Measurements from ENCODE around the gene MYO15A. TPM values are rescaled to one million over a fixed set of nuclear protein-coding genes. Genes with fewer than 3 reads are reported as not detected.

The MYO15A gene
- total RNA-seq: under 1 TPM; 0.34 TPM

- H3K27ac Mint-ChIP-seq: peak within 1 kb of the TSS; percentile 14
- DNase-seq (no peak), ATAC-seq (no peak)
- no peaks in the 10 kb centered on the region for H3K9me3 Mint-ChIP-seq (ENCODE audit: insufficient read depth)
- H3K36me3 Mint-ChIP-seq (ENCODE audit: low read depth): peaks cover 3% of the 10 kb centered on the region
- no peak within 1 kb of the TSS for H3K4me3 Mint-ChIP-seq
- POLR2A ChIA-PET: no interaction called here
- CTCF ChIA-PET: no interaction called here
- no peaks in the 10 kb centered on the region for H3K4me1 Mint-ChIP-seq (ENCODE audit: low read depth)
- no peaks in the 10 kb centered on the region for H3K27me3 Mint-ChIP-seq (ENCODE audit: low read depth)
Measured at GRCh38 chr17:18108401-18109312, at the start of gene MYO15A. Gene MYO15A, plus strand, starts transcription at chr17:18108756. Its CDS starts 10,045 bp downstream, at chr17:18118801.

GRCh38 chr17:18059283-18059682 is 49.3 kb upstream of the MYO15A start:
- H3K4me3 Mint-ChIP-seq: no peak overlapping the region
- no peaks in the 10 kb centered on the region for H3K27me3 Mint-ChIP-seq (ENCODE audit: low read depth)
- H3K27ac Mint-ChIP-seq: no peak overlapping the region
- DNase-seq: no peak
- ChIA-PET POLR2A (no interaction called here), CTCF (no interaction called here)
- no peak for ATAC-seq
- no peaks in the 10 kb centered on the region for H3K9me3 Mint-ChIP-seq (ENCODE audit: insufficient read depth)
- peaks cover 19% of the 10 kb centered on the region for H3K36me3 Mint-ChIP-seq (ENCODE audit: low read depth)
- H3K4me1 Mint-ChIP-seq (ENCODE audit: low read depth): peaks cover 2% of the 10 kb centered on the region

- no peak overlapping the region for H3K27ac Mint-ChIP-seq
- POLR2A ChIA-PET: no interaction called here
- ATAC-seq (no peak), DNase-seq (no peak)
- peaks cover 2% of the 10 kb centered on the region for H3K4me1 Mint-ChIP-seq (ENCODE audit: low read depth)
- CTCF ChIA-PET: no interaction called here
- H3K4me3 Mint-ChIP-seq: no peak overlapping the region
- no peaks in the 10 kb centered on the region for H3K27me3 Mint-ChIP-seq (ENCODE audit: low read depth)
- no peaks in the 10 kb centered on the region for H3K9me3 Mint-ChIP-seq (ENCODE audit: insufficient read depth)
- peaks cover 13% of the 10 kb centered on the region for H3K36me3 Mint-ChIP-seq (ENCODE audit: low read depth)
Measured at GRCh38 chr17:18064053-18064452, 44.5 kb upstream of the MYO15A start.

- no peaks in the 10 kb centered on the region for H3K9me3 Mint-ChIP-seq (ENCODE audit: insufficient read depth)
- POLR2A ChIA-PET: no interaction called here
- no peak overlapping the region for H3K4me3 Mint-ChIP-seq
- ATAC-seq (no peak), DNase-seq (no peak)
- no peak overlapping the region for H3K27ac Mint-ChIP-seq
- H3K27me3 Mint-ChIP-seq (ENCODE audit: low read depth): no peaks in the 10 kb centered on the region
- CTCF ChIA-PET: no interaction called here
- no peaks in the 10 kb centered on the region for H3K4me1 Mint-ChIP-seq (ENCODE audit: low read depth)
- H3K36me3 Mint-ChIP-seq (ENCODE audit: low read depth): peaks cover 7% of the 10 kb centered on the region
Measured at GRCh38 chr17:18065546-18065945, 43.0 kb upstream of the MYO15A start.

GRCh38 chr17:18066866-18067265 is 41.7 kb upstream of the MYO15A start:
- peaks cover 7% of the 10 kb centered on the region for H3K36me3 Mint-ChIP-seq (ENCODE audit: low read depth)
- ATAC-seq: no peak
- no peak for DNase-seq
- H3K4me3 Mint-ChIP-seq: no peak overlapping the region
- no peak overlapping the region for H3K27ac Mint-ChIP-seq
- CTCF ChIA-PET: no interaction called here
- H3K27me3 Mint-ChIP-seq (ENCODE audit: low read depth): peaks cover 2% of the 10 kb centered on the region
- peaks cover 11% of the 10 kb centered on the region for H3K4me1 Mint-ChIP-seq (ENCODE audit: low read depth)
- no peaks in the 10 kb centered on the region for H3K9me3 Mint-ChIP-seq (ENCODE audit: insufficient read depth)
- POLR2A ChIA-PET: interaction anchor here (0.6 kb wide), 1 partner anchor 108 kb away, joined by 3 read pairs; no protein-coding TSS in a partner anchor

GRCh38 chr17:18069101-18069500 is 39.5 kb upstream of the MYO15A start:
- H3K36me3 Mint-ChIP-seq (ENCODE audit: low read depth): peaks cover 5% of the 10 kb centered on the region
- no peak overlapping the region for H3K4me3 Mint-ChIP-seq
- no peak overlapping the region for H3K27ac Mint-ChIP-seq
- CTCF ChIA-PET: no interaction called here
- POLR2A ChIA-PET: no interaction called here
- peaks cover 11% of the 10 kb centered on the region for H3K4me1 Mint-ChIP-seq (ENCODE audit: low read depth)
- ATAC-seq: no peak
- H3K27me3 Mint-ChIP-seq (ENCODE audit: low read depth): peaks cover 4% of the 10 kb centered on the region
- DNase-seq: no peak
- H3K9me3 Mint-ChIP-seq (ENCODE audit: insufficient read depth): no peaks in the 10 kb centered on the region

- DNase-seq: peak; percentile 30
- H3K27ac Mint-ChIP-seq: no peak overlapping the region
- POLR2A ChIA-PET: no interaction called here
- H3K36me3 Mint-ChIP-seq (ENCODE audit: low read depth): peaks cover 2% of the 10 kb centered on the region
- CTCF ChIA-PET: interaction anchor here (1.7 kb wide), 1 partner anchor 37 kb away, joined by 7 read pairs; no protein-coding TSS in a partner anchor
- ATAC-seq: no peak
- no peak overlapping the region for H3K4me3 Mint-ChIP-seq
- no peaks in the 10 kb centered on the region for H3K9me3 Mint-ChIP-seq (ENCODE audit: insufficient read depth)
- peaks cover 13% of the 10 kb centered on the region for H3K27me3 Mint-ChIP-seq (ENCODE audit: low read depth)
- H3K4me1 Mint-ChIP-seq (ENCODE audit: low read depth): peaks cover 11% of the 10 kb centered on the region
Measured at GRCh38 chr17:18070861-18071340, 37.7 kb upstream of the MYO15A start.

GRCh38 chr17:18071751-18072150 is 36.8 kb upstream of the MYO15A start:
- no peak for ATAC-seq
- ChIA-PET POLR2A (no interaction called here), CTCF (no interaction called here)
- Mint-ChIP-seq H3K4me1 (ENCODE audit: low read depth) (peaks cover 11% of the 10 kb centered on the region), H3K27ac (no peak overlapping the region), H3K36me3 (ENCODE audit: low read depth) (no peaks in the 10 kb centered on the region), H3K27me3 (ENCODE audit: low read depth) (peaks cover 15% of the 10 kb centered on the region), H3K9me3 (ENCODE audit: insufficient read depth) (no peaks in the 10 kb centered on the region), H3K4me3 (no peak overlapping the region)
- DNase-seq: no peak

- DNase-seq: no peak
- no peaks in the 10 kb centered on the region for H3K9me3 Mint-ChIP-seq (ENCODE audit: insufficient read depth)
- ChIA-PET POLR2A (no interaction called here), CTCF (no interaction called here)
- peaks cover 15% of the 10 kb centered on the region for H3K27me3 Mint-ChIP-seq (ENCODE audit: low read depth)
- ATAC-seq: no peak
- peaks cover 11% of the 10 kb centered on the region for H3K4me1 Mint-ChIP-seq (ENCODE audit: low read depth)
- no peaks in the 10 kb centered on the region for H3K36me3 Mint-ChIP-seq (ENCODE audit: low read depth)
- no peak overlapping the region for H3K4me3 Mint-ChIP-seq
- H3K27ac Mint-ChIP-seq: no peak overlapping the region
Measured at GRCh38 chr17:18074566-18075272, 33.8 kb upstream of the MYO15A start.

GRCh38 chr17:18076936-18077335 is 31.6 kb upstream of the MYO15A start:
- no peaks in the 10 kb centered on the region for H3K36me3 Mint-ChIP-seq (ENCODE audit: low read depth)
- H3K27ac Mint-ChIP-seq: no peak overlapping the region
- ATAC-seq: no peak
- no peaks in the 10 kb centered on the region for H3K9me3 Mint-ChIP-seq (ENCODE audit: insufficient read depth)
- no peaks in the 10 kb centered on the region for H3K4me1 Mint-ChIP-seq (ENCODE audit: low read depth)
- no peak overlapping the region for H3K4me3 Mint-ChIP-seq
- peaks cover 17% of the 10 kb centered on the region for H3K27me3 Mint-ChIP-seq (ENCODE audit: low read depth)
- ChIA-PET POLR2A (no interaction called here), CTCF (no interaction called here)
- no peak for DNase-seq

GRCh38 chr17:18079543-18079942 is 29.0 kb upstream of the MYO15A start:
- POLR2A ChIA-PET: no interaction called here
- CTCF ChIA-PET: no interaction called here
- ATAC-seq (no peak), DNase-seq (no peak)
- Mint-ChIP-seq H3K9me3 (ENCODE audit: insufficient read depth) (no peaks in the 10 kb centered on the region), H3K36me3 (ENCODE audit: low read depth) (no peaks in the 10 kb centered on the region), H3K27ac (no peak overlapping the region), H3K27me3 (ENCODE audit: low read depth) (peaks cover 13% of the 10 kb centered on the region), H3K4me1 (ENCODE audit: low read depth) (no peaks in the 10 kb centered on the region), H3K4me3 (no peak overlapping the region)

GRCh38 chr17:18084256-18084655 is 24.3 kb upstream of the MYO15A start:
- POLR2A ChIA-PET: no interaction called here
- CTCF ChIA-PET: no interaction called here

More at GRCh38 chr17:18084256-18084655, 24.3 kb upstream of the MYO15A start:
- peaks cover 18% of the 10 kb centered on the region for H3K4me1 Mint-ChIP-seq (ENCODE audit: low read depth)
- DNase-seq (no peak), ATAC-seq (no peak)
- H3K36me3 Mint-ChIP-seq (ENCODE audit: low read depth): peaks cover 6% of the 10 kb centered on the region
- no peak overlapping the region for H3K27ac Mint-ChIP-seq
- no peak overlapping the region for H3K4me3 Mint-ChIP-seq
- H3K9me3 Mint-ChIP-seq (ENCODE audit: insufficient read depth): no peaks in the 10 kb centered on the region
- peaks cover 4% of the 10 kb centered on the region for H3K27me3 Mint-ChIP-seq (ENCODE audit: low read depth)
